Activated naive CD8-positive, alpha-beta T cell treated with anti-CD3 and anti-CD28 coated beads for 36 hours (primary cell): ENCODE data around the gene RUBCNL. TPM values are rescaled to one million over a fixed set of nuclear protein-coding genes. Genes with fewer than 3 reads are reported as not detected.

Source experiments
- DNase-seq: peaks from one replicate; pipeline ENCODE4 v3.0.0; 2021
- H3K27ac Mint-ChIP-seq: one replicate; pipeline ENCODE4 v1.8.0; 2022; ENCODE audit warnings: mild to moderate bottlenecking, moderate library complexity, mixed read lengths
- H3K27me3 Mint-ChIP-seq: one replicate; pipeline ENCODE4 v1.8.0; 2022; ENCODE audit warnings: mild to moderate bottlenecking, mixed read lengths
- H3K36me3 Mint-ChIP-seq: one replicate; pipeline ENCODE4 v1.8.0; 2021; ENCODE audit warnings: mild to moderate bottlenecking, mixed read lengths
- H3K4me1 Mint-ChIP-seq: one replicate; pipeline ENCODE4 v1.8.0; 2021; ENCODE audit warnings: mixed read lengths
- H3K4me3 Mint-ChIP-seq: one replicate; pipeline ENCODE4 v1.8.0; 2022; ENCODE audit warnings: mild to moderate bottlenecking, moderate library complexity, mixed read lengths
- H3K9me3 Mint-ChIP-seq: one replicate; pipeline ENCODE4 v1.8.0; 2022; ENCODE audit warnings: mixed read lengths
- total RNA-seq, 2 experiments: library from RNA; stranded (reverse); gene quantifications; one replicate each; pipeline ENCODE4 v1.2.3, GENCODE V29; 2021

RUBCNL gene
- total RNA-seq, 2 experiments from 2014 or later = 1.1 to 1.9 TPM

DNA sequence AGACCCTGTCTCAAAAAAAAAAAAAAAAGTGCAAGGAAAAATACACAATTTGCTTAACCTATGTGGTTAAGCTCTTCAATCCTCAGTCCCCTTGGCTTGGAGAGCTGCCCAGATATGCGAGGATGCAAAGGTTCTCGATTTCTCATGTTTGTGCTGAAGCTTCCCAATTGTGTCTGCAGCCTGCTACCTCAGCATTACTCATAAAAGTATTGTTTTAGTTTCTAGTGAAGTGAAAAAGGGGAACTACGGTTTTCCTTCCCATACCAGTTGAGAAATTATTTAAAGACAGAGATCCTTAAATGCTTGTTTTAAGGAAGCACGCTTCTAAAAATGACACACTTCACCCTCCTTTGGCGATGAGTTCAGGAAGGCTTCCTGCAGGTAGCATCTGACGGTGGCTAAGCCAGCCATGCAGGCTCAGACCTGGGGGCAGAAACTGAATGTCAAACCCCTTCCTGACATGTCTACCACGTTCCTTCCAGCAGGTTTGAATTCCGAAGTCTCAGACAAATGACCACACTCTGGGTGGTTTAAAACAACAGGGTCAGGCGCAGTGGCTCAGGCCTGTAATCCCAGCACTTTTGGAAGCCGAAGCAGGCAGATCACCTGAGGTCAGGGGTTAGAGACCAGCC, 47.9 kb downstream of the RUBCNL start:
- Mint-ChIP-seq H3K4me1 (peaks cover 40% of the 10 kb centered on the region), H3K27me3 (no peaks in the 10 kb centered on the region), H3K36me3 (peaks cover 12% of the 10 kb centered on the region), H3K4me3 (no peak overlapping the region), H3K27ac (no peak overlapping the region), H3K9me3 (peaks cover 8% of the 10 kb centered on the region)
- no peak for DNase-seq

DNA sequence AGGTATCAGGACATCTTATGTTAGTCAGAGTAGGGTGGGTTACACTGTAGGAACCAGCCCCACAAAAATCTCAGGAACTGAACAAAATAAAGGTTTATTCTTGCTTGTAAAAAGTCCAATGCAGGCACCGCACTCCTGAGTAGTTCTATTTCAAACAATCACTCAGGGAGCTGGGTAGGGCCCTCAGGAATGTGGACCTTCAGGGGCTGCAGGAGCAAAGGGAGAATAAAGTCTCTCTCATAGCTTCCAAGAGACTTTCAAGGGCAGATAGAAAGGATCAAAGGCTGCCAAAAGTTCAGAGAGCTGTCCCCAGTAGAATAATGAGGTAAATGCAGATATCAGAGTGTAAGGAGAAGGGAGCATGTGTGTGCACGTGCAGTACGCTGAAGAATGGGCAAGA, 49.4 kb downstream of the RUBCNL start:
- Mint-ChIP-seq H3K9me3 (peaks cover 8% of the 10 kb centered on the region), H3K4me1 (peaks cover 53% of the 10 kb centered on the region)
- DNase-seq = no peak

DNA sequence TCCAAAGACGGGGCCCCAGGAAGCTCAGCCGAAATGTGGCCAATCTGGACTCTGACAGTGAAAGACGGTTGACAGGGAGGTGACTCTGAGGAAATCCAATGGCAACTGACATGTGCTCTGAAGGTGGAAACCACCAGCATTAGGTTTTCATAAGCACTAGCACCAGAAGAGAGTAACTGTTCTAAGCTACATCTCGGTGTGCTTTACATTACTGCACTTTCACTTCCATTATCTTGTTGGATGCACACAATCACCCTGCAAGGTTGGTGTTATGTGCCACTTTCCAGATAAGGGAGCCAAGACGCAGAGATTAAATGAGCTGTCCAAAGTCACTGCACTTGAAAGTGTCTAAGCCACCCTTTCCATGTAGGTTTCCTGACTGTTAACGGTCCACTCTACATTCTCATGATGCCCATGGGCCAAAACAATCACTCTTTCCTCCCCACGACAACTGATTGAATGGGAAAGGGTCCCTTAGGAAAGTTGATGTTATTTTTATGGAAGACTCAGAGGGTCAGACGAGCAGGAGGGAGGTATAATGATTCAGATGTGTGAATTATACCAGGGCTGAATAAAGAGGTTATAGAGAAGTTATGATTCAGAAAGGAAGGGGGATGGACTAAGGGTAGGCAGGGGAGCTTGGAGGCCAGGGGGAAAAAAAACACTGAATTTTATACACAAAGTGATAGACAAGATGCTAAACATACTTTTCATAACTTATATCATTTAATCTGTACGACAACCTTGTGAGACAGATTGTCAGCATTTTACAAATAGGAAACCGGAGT, 52.8 kb downstream of the RUBCNL start:
- no peak overlapping the region for H3K27ac Mint-ChIP-seq
- no peak for DNase-seq
- H3K4me3 Mint-ChIP-seq = no peak overlapping the region
- H3K27me3 Mint-ChIP-seq = no peaks in the 10 kb centered on the region
- H3K9me3 Mint-ChIP-seq = peaks cover 4% of the 10 kb centered on the region
- peaks cover 34% of the 10 kb centered on the region for H3K4me1 Mint-ChIP-seq
- H3K36me3 Mint-ChIP-seq = peaks cover 2% of the 10 kb centered on the region

More for the DNA sequence above, 49.4 kb downstream of the RUBCNL start:
- no peak overlapping the region for H3K4me3 Mint-ChIP-seq
- H3K27me3 Mint-ChIP-seq = no peaks in the 10 kb centered on the region
- no peak overlapping the region for H3K27ac Mint-ChIP-seq
- H3K36me3 Mint-ChIP-seq = peaks cover 12% of the 10 kb centered on the region

DNA sequence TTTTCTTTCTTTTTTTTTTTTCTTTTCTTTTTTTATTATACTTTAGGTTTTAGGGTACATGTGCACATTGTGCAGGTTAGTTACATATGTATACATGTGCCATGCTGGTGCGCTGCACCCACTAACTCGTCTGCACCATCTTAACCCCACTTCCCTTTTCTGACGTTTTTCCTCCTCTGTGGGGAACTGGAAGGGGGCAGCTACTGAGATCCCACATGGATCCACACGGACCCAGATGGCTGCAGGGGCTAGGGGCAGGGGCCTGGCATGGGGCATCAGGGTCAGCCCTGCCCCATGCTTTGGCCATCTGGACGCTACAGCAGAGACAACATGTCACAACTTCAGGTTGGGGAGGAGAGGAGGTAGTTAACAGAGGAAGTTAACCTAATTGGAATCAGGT, 54.3 kb downstream of the RUBCNL start:
- H3K4me1 Mint-ChIP-seq = peaks cover 30% of the 10 kb centered on the region
- no peaks in the 10 kb centered on the region for H3K27me3 Mint-ChIP-seq
- DNase-seq = no peak
- H3K9me3 Mint-ChIP-seq = peaks cover 4% of the 10 kb centered on the region
- H3K4me3 Mint-ChIP-seq = no peak overlapping the region
- peaks cover 2% of the 10 kb centered on the region for H3K36me3 Mint-ChIP-seq
- H3K27ac Mint-ChIP-seq = no peak overlapping the region

DNA sequence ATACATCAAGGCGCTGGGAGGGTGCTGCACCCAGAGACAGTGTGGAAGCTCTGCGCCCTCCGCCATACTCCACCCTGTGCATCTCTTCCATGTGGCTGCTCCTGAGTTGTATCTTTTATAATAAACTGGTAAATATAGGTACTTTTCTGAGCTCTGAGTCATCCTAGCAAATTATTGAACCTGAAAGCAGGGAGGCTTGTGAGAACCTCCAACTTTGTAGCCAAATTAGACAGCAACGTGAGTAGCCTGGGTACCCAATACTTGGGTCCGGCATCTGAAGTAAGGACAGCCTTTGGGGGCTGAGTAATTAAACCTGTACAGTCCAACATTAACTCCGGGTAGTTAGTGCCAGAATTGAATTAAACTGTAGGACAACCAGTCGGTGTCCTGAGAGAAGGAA, 57.4 kb downstream of the RUBCNL start:
- no peak overlapping the region for H3K4me3 Mint-ChIP-seq
- H3K9me3 Mint-ChIP-seq = no peaks in the 10 kb centered on the region
- no peak for DNase-seq
- peaks cover 29% of the 10 kb centered on the region for H3K4me1 Mint-ChIP-seq
- H3K27ac Mint-ChIP-seq = no peak overlapping the region
- no peaks in the 10 kb centered on the region for H3K36me3 Mint-ChIP-seq
- H3K27me3 Mint-ChIP-seq = no peaks in the 10 kb centered on the region

DNA sequence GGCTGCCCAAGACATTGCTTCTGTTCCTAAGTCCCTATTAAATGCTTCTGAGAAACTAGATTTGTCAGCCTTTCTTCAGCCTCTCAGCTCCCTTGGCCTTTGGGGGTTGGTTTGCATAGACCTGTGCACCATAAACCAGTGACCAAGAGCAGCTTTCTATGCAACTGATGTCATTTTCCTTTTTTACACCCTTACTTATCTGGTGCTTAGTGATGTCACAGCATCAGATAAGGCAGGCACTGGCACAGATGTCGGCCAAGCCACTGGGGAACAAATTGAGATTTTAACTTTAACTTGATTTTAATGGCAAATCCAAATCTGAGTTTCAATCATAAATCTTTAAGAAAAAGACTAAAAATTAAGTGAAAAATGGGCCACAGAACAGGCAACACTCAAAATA, 59.8 kb downstream of the RUBCNL start:
- H3K27ac Mint-ChIP-seq = no peak overlapping the region

DNA sequence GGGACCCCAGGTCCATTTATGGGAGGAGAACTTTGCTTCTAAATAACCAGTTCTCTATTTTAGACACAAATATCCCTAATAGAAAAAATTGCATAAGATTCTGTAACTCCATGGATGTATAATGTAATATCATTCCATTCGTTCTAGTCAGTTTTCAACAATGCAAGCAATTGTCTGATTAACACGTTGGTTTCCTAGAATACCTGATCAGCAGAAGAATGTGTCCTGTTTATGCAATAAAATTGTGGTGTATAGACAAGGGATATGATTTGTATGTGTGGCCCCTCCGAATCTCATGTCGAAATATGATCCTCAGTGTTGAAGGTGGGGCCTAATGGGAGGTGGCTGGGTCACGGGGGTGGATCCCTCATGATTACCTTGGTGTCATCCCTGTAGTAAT, 62.1 kb downstream of the RUBCNL start:
- Mint-ChIP-seq H3K27me3 (no peaks in the 10 kb centered on the region), H3K27ac (no peak overlapping the region), H3K4me3 (no peak overlapping the region), H3K4me1 (peaks cover 15% of the 10 kb centered on the region), H3K36me3 (peaks cover 5% of the 10 kb centered on the region), H3K9me3 (no peaks in the 10 kb centered on the region)
- no peak for DNase-seq

More for the DNA sequence above, 59.8 kb downstream of the RUBCNL start:
- H3K4me1 Mint-ChIP-seq = peaks cover 8% of the 10 kb centered on the region
- H3K27me3 Mint-ChIP-seq = no peaks in the 10 kb centered on the region
- H3K9me3 Mint-ChIP-seq = no peaks in the 10 kb centered on the region
- no peaks in the 10 kb centered on the region for H3K36me3 Mint-ChIP-seq
- no peak overlapping the region for H3K4me3 Mint-ChIP-seq
- DNase-seq = no peak

DNA sequence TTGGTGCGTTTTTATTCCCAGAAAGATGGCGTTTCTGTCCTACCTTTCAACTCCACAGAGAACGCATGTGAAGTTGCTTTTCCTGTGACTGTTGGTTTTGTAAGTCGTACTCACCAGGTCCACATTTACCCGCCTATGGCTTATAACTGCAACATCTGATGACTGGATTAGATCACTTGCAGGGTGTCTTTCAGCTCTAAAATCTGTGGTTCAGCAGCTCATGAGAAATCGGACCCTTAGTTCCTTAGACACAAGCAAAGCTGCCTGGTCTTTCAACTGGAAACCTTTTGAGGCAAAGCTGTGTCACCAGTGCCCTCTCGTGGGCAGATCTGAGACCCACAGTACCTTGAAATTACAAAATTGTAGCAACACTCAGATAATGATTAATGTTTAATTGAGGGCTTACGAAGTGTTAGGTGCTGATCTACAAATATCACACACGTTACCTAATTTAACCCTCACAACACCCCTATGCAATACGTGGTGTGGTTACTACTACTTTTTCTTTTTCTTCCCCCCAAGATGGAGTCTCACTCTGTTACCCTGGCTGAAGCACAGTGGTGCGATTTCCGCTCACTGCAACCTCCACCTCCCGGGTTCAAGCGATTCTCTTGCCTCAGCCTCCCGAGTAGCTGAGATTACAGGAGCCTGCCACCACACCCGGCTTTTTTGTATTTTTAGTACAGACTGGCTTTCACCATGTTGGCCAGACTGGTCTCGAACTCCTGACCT, 65.4 kb downstream of the RUBCNL start:
- Mint-ChIP-seq H3K27ac (peak overlapping the region; percentile 90), H3K4me1 (peaks cover 27% of the 10 kb centered on the region), H3K9me3 (peaks cover 5% of the 10 kb centered on the region), H3K4me3 (peak overlapping the region; percentile 78), H3K27me3 (no peaks in the 10 kb centered on the region), H3K36me3 (peaks cover 15% of the 10 kb centered on the region)
- DNase-seq = peak; percentile 67

DNA sequence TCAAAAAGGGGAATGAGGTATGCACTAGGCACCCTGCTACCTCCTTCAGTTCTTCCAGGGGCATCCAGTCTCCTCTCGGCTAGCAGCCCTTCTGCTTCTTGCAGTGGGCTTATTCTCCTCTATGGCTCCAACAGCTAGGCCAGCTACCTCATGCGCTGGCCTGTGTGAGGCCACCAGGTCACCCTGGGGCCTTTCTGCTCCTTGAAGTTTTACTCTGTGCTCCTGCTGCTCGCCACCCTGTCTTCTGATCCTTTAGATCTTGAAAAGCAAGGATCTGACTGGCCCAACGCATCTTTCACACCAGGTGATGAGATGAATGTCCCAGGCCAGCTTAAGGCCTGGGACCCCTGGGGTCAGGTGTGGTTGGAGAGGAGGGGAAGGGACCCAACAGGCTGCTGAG, 66.2 kb downstream of the RUBCNL start:
- peak overlapping the region; percentile 90 for H3K27ac Mint-ChIP-seq
- H3K36me3 Mint-ChIP-seq = peaks cover 20% of the 10 kb centered on the region
- peak overlapping the region; percentile 78 for H3K4me3 Mint-ChIP-seq
- H3K4me1 Mint-ChIP-seq = peaks cover 27% of the 10 kb centered on the region
- H3K27me3 Mint-ChIP-seq = no peaks in the 10 kb centered on the region
- DNase-seq = no peak
- peaks cover 5% of the 10 kb centered on the region for H3K9me3 Mint-ChIP-seq

DNA sequence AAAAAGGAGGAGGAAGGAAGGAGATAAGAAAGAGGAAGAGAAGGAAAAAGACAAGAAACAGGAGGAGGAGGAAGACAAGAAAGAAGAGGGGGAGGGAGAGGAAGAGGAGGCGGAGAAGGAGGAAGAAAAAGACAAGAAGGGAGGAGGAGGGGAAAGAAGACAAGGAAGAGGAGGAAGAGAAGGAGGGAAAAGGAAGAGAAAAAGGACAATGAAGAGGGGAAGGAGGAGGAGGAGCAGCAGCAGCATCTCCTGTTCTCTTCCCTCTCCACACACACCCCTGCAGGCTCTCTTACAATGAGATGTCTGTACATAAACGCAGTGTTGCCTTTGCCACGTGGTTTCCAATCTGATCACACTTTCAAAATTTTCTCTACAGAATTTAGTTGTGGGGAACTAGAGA, 66.6 kb downstream of the RUBCNL start:
- Mint-ChIP-seq H3K27me3 (no peaks in the 10 kb centered on the region), H3K36me3 (peaks cover 22% of the 10 kb centered on the region), H3K4me1 (peaks cover 28% of the 10 kb centered on the region), H3K9me3 (peaks cover 5% of the 10 kb centered on the region), H3K27ac (peak overlapping the region; percentile 90), H3K4me3 (peak overlapping the region; percentile 78)
- DNase-seq = no peak

DNA sequence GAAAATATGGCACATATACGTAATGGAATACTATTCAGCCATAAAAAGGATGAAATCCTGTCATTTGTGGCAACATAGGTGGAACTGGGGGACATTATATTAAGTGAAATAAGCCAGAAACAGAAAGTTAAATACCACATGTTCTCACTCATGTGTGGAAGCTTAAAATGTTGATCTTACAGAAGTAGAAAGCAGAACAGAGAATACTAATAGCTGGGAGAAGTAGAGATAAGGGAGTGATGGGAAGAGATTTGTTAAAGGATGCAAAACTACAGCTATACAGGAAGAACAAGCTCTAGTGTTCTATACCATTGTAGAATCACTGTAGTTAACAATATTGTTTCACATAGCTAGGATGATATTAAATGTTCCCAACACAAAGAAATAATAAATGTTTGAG, 68.1 kb downstream of the RUBCNL start:
- no peak overlapping the region for H3K27ac Mint-ChIP-seq
- peaks cover 7% of the 10 kb centered on the region for H3K9me3 Mint-ChIP-seq
- DNase-seq = no peak
- peak overlapping the region; percentile 5 for H3K4me3 Mint-ChIP-seq
- H3K27me3 Mint-ChIP-seq = no peaks in the 10 kb centered on the region
- peaks cover 36% of the 10 kb centered on the region for H3K4me1 Mint-ChIP-seq
- peaks cover 31% of the 10 kb centered on the region for H3K36me3 Mint-ChIP-seq

DNA sequence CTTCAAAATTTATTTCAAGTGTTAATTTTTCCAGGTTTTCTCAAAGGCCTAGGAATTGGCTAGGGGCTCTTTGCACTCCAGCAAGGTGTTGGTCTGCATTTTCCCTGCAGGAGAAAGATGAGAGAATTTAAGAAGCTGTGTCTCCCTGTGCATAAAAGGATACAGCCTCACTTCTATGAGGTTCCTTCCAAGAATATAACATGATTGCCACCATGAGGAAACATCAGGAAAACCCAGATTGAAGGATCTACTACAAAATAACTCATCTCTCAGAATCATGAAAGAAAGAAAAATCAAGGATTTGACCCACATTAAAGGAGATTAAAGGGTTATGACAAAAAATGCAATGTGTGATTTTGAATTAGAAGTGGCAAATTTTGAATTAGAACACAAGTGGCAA, 69.9 kb downstream of the RUBCNL start:
- no peak for DNase-seq
- H3K36me3 Mint-ChIP-seq = peaks cover 44% of the 10 kb centered on the region
- no peak overlapping the region for H3K4me3 Mint-ChIP-seq
- peaks cover 9% of the 10 kb centered on the region for H3K9me3 Mint-ChIP-seq
- no peaks in the 10 kb centered on the region for H3K27me3 Mint-ChIP-seq
- H3K4me1 Mint-ChIP-seq = peaks cover 42% of the 10 kb centered on the region
- no peak overlapping the region for H3K27ac Mint-ChIP-seq

DNA sequence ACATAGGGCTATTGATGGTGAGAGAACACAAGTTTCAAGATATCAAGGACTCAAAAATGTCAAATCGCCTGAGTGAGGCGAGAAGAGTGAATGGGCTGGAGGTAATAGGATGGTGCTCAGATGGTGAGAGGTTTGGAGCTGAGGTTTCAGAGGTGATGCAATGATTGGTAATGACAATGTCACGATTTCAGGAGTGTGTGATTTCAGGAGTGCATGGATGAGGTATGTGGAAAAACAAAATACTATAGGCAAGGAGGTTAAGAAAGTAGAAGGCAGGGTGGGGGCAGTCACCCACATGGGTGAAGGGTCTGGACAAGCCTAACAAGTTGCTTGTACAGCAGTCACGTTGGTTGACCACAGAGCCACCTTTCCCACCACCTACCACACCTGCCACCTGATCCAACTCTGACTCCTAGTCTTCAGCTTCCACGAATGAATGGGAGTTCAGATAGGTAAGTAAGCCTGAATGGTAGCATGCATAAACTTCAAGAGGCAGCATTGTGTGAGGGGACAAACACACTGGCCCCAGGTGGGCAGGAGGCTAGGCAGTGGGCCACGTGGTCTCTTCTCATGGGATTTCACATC, 71.5 kb downstream of the RUBCNL start:
- no peak overlapping the region for H3K27ac Mint-ChIP-seq
- peaks cover 31% of the 10 kb centered on the region for H3K4me1 Mint-ChIP-seq
- no peak overlapping the region for H3K4me3 Mint-ChIP-seq
- H3K36me3 Mint-ChIP-seq = peaks cover 57% of the 10 kb centered on the region
- no peak for DNase-seq
- H3K9me3 Mint-ChIP-seq = peaks cover 13% of the 10 kb centered on the region
- no peaks in the 10 kb centered on the region for H3K27me3 Mint-ChIP-seq

DNA sequence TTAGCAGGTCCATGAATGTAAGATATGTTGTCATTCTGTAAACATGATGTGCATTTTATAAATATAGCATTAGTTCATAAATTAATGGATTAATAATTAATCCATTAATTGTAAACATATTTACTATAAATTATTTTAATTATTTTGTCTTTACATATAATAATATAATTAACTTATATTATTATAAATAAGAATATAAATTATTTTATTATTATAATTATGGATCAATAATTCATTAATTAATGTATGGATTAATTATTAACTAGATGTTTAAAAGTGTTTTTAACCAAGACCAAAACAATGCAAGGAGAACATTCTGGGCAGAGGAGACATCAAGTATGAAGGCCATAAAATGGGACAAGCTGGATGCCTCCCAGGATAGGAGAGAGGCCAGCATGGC, 72.0 kb downstream of the RUBCNL start:
- H3K4me1 Mint-ChIP-seq = peaks cover 27% of the 10 kb centered on the region
- H3K27me3 Mint-ChIP-seq = no peaks in the 10 kb centered on the region
- DNase-seq = no peak
- H3K9me3 Mint-ChIP-seq = peaks cover 16% of the 10 kb centered on the region
- no peak overlapping the region for H3K4me3 Mint-ChIP-seq
- no peak overlapping the region for H3K27ac Mint-ChIP-seq
- peaks cover 57% of the 10 kb centered on the region for H3K36me3 Mint-ChIP-seq

DNA sequence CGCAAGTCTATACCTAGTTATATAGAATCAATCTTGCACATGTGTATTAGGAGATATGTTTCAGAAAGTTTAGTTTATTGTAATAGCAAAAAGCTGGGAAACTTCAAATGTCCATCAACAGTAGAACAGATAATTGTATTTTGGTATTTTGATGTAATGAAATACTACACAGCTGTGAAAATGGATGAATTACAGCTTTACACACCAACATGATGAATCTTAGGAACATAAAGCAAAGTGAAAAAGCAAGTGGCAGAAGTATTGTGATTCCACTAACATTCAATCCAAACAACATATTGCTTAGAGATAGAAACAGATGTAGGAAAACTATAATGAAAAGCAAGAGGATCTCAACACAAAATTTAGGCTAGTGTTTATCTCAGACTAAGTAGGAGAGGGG, 72.5 kb downstream of the RUBCNL start:
- DNase-seq = no peak
- Mint-ChIP-seq H3K4me1 (peaks cover 27% of the 10 kb centered on the region), H3K4me3 (no peak overlapping the region), H3K36me3 (peaks cover 61% of the 10 kb centered on the region), H3K27ac (no peak overlapping the region), H3K27me3 (no peaks in the 10 kb centered on the region), H3K9me3 (peaks cover 16% of the 10 kb centered on the region)
